Mesenchymal stem cell (in vitro differentiated cells and primary cell): ENCODE results near the gene DPCD.

Source experiments
- DNase-seq: peaks from one replicate; pipeline ENCODE4 v3.0.0-alpha.2; 2013
- H2AFZ ChIP-seq: one replicate; pipeline ENCODE4 v1.6.1; 2013; ENCODE audit warnings: low read depth, mild to moderate bottlenecking, control low read depth, inconsistent platforms, low read length, moderate library complexity
- H2AK5ac ChIP-seq: 2 replicates; pipeline ENCODE4 v1.6.1; 2013; ENCODE audit warnings: low read length, moderate library complexity, mild to moderate bottlenecking, inconsistent platforms; ENCODE audit not compliant: severe bottlenecking
- H2BK120ac ChIP-seq: one replicate; pipeline ENCODE4 v1.6.1; 2013; ENCODE audit warnings: low read depth, mild to moderate bottlenecking, inconsistent platforms, low read length, moderate library complexity
- H2BK12ac ChIP-seq, 2 experiments: one replicate each; pipeline ENCODE4 v1.6.1; 2013; ENCODE audit warnings: inconsistent platforms in 2 of 2, low read length in 2 of 2, mild to moderate bottlenecking in 2 of 2, moderate library complexity in 2 of 2, control low read depth in 1 of 2
- H2BK15ac ChIP-seq: one replicate; pipeline ENCODE4 v1.6.1; 2013; ENCODE audit warnings: mild to moderate bottlenecking, low read depth, inconsistent platforms; ENCODE audit not compliant: poor library complexity, severe bottlenecking
- H2BK5ac ChIP-seq: 2 replicates; pipeline ENCODE4 v1.6.1; 2013; ENCODE audit warnings: low read depth, mild to moderate bottlenecking, low read length, control low read depth, inconsistent platforms; ENCODE audit not compliant: poor library complexity, severe bottlenecking
- H3K14ac ChIP-seq, 2 experiments: one replicate each; pipeline ENCODE4 v1.6.1; 2013; ENCODE audit warnings: inconsistent platforms in 2 of 2, low read length in 2 of 2, control low read depth in 1 of 2, mild to moderate bottlenecking in 1 of 2, moderate library complexity in 1 of 2
- H3K18ac ChIP-seq, 2 experiments: one replicate each; pipeline ENCODE4 v1.6.1; 2013; ENCODE audit warnings: inconsistent platforms in 2 of 2, low read length in 2 of 2, control low read depth in 1 of 2, low read depth in 1 of 2, mild to moderate bottlenecking in 1 of 2
- H3K23ac ChIP-seq, 2 experiments: one replicate each; pipeline ENCODE4 v1.6.1; 2013; ENCODE audit warnings: inconsistent platforms in 2 of 2, low read length in 2 of 2, mild to moderate bottlenecking in 2 of 2, moderate library complexity in 2 of 2, control low read depth in 1 of 2
- H3K27ac ChIP-seq: 2 replicates; pipeline ENCODE4 v1.5.1; 2013; ENCODE audit warnings: mild to moderate bottlenecking, moderate library complexity, low read length, control low read depth, inconsistent platforms; ENCODE audit not compliant: poor library complexity, severe bottlenecking
- H3K27me3 ChIP-seq, 2 experiments: 2 replicates each; pipeline versions ENCODE4 v1.6.1 to v1.7.0; 2013; ENCODE audit warnings: low read length in 2 of 2, mild to moderate bottlenecking in 2 of 2, moderate library complexity in 2 of 2, control low read depth in 1 of 2, inconsistent platforms in 1 of 2; ENCODE audit not compliant: control insufficient read depth in 1 of 2, insufficient read depth in 1 of 2
- H3K36me3 ChIP-seq, 2 experiments: 2 replicates each; pipeline versions ENCODE4 v1.6.1 to v1.7.0; 2013; ENCODE audit warnings: low read length in 2 of 2, control low read depth in 1 of 2, inconsistent platforms in 1 of 2, low read depth in 1 of 2, mild to moderate bottlenecking in 1 of 2; ENCODE audit not compliant: insufficient read depth in 2 of 2, control insufficient read depth in 1 of 2
- H3K4ac ChIP-seq, 2 experiments: one replicate each; pipeline ENCODE4 v1.6.1; 2013; ENCODE audit warnings: inconsistent platforms in 2 of 2, low read length in 2 of 2, mild to moderate bottlenecking in 2 of 2, moderate library complexity in 2 of 2, control low read depth in 1 of 2, low read depth in 1 of 2
- H3K4me1 ChIP-seq: 2 replicates; pipeline ENCODE4 v1.6.1; 2013; ENCODE audit warnings: low read depth, low read length, control low read depth; ENCODE audit not compliant: control insufficient read depth, insufficient read depth
- H3K4me2 ChIP-seq: 2 replicates; pipeline ENCODE4 v1.6.1; 2013; ENCODE audit warnings: low read length, mild to moderate bottlenecking, inconsistent platforms; ENCODE audit not compliant: poor library complexity, severe bottlenecking
- H3K4me3 ChIP-seq, 2 experiments: 2 replicates each; pipeline versions ENCODE4 v1.5.1 to v1.7.0; 2013; ENCODE audit warnings: low read length in 2 of 2, mild to moderate bottlenecking in 2 of 2, control low read depth in 1 of 2, low read depth in 1 of 2; ENCODE audit not compliant: insufficient read depth in 1 of 2
- H3K79me1 ChIP-seq: replicated peaks from 2 replicates; pipeline ENCODE4 v1.6.1; 2013; ENCODE audit warnings: mild to moderate bottlenecking, control low read depth, low read length, inconsistent platforms; ENCODE audit not compliant: poor library complexity, severe bottlenecking
- H3K9ac ChIP-seq: 2 replicates; pipeline ENCODE4 v1.7.0; 2013; ENCODE audit warnings: mild to moderate bottlenecking, low read length, moderate library complexity
- H3K9me3 ChIP-seq: 2 replicates; pipeline ENCODE4 v1.7.0; 2013; ENCODE audit warnings: mild to moderate bottlenecking, low read length; ENCODE audit not compliant: control insufficient read depth
- H4K8ac ChIP-seq: one replicate; pipeline ENCODE4 v1.6.1; 2013; ENCODE audit warnings: inconsistent platforms, mild to moderate bottlenecking, low read length, moderate library complexity
- H4K91ac ChIP-seq: one replicate; pipeline ENCODE4 v1.6.1; 2013; ENCODE audit warnings: mild to moderate bottlenecking, low read length, inconsistent platforms
- WGBS: methylation state at CpG from one replicate; pipeline ENCODE4 v1.1.7; 2013; ENCODE audit warnings: mixed read lengths; 5-methylcytosine and 5-hydroxymethylcytosine counted together

The DPCD gene

DNA sequence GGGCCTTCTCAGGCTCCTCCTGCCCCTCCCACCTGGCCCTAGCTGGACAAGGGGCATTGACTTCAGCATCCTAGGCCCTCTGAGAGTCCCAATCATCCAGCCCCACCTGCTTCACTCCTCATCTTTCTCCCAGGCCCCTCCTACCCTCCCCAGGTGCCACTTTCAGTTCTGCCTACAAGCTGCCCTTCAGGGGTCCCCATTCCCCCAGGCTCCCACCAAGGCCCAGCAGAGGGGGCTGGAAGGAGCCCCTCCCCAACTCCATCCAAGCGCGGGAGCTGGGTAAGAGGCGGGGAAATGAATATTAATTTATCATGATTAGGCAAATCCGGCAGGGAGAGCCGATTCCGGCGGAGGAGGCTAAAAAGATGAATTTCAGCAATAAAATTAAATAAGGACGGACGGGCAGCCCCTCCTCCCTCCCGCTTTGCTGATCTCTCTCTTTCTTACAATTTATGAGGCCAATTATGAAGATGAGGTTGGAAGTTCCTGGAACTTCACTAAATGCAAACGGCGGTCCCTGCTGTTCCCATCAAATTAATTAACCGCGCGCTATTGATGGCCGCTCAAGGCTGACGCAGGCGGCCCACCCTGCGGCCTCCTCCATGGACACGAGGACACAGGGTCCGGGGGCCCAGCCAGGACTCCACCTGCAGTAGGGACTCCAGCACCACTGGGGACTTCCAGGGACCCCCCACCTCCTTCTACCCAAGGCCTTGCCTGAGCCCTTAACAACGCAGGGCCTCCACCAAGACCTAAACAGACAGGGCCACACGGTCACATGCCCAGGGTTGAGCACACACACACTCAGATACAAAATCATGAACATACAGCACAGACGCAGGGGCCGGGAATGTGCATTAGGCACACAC is 14.0 kb upstream of the DPCD start:
- H2AFZ ChIP-seq = no peak overlapping the region

DNA sequence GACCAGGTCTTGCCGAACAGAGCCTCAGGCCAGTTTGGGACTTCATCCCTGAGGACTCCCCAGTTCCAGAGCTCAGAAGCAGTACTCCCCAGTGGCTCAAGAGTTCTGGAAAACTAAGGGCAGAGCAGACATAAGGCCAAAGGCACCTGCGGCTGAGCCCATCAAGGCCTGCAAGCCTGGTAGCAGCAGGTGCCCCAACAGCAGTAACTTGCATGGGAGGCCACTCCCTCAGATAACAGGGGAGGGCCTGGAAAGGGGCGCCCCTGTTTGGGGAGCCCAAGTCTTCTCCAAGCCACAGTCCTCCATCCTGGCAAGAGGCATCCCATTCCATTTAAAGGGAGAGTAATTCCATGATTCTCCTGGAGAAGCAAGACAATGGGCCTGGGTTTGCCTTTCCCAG is 13.0 kb upstream of the DPCD start:
- Histone ChIP-seq H3K9ac (no peak overlapping the region), H3K27ac (no peak overlapping the region), H2BK120ac (no peak overlapping the region), H3K4me2 (no peak overlapping the region), H3K36me3 (peaks cover 22 to 34% of the 10 kb centered on the region in 2 experiments), H2AK5ac (no peak overlapping the region), H3K14ac (no peak overlapping the region), H4K91ac (no peak overlapping the region), H2BK15ac (no peak overlapping the region), H2BK12ac (no peak overlapping the region), H3K9me3 (peaks cover 6% of the 10 kb centered on the region), H2BK5ac (no peak overlapping the region), H3K4me3 (no peak overlapping the region), H3K18ac (no peak overlapping the region), H3K79me1 (no peaks in the 10 kb centered on the region), H3K23ac (no peak overlapping the region), H3K4ac (no peak overlapping the region), H4K8ac (no peak overlapping the region), H3K4me1 (peaks cover 10% of the 10 kb centered on the region), H2AFZ (no peak overlapping the region), H3K27me3 (peaks cover 3 to 9% of the 10 kb centered on the region in 2 experiments)
- 92% methylated on average over 3 of the region's 3 CpGs for WGBS
- no peak for DNase-seq

More for the DNA sequence above, 14.0 kb upstream of the DPCD start:
- no peak overlapping the region for H3K4me3 ChIP-seq
- H4K91ac ChIP-seq = no peak overlapping the region
- H3K18ac ChIP-seq = no peak overlapping the region
- H2BK5ac ChIP-seq = no peak overlapping the region
- H2BK12ac ChIP-seq = no peak overlapping the region
- H3K9me3 ChIP-seq = peaks cover 6% of the 10 kb centered on the region
- no peak overlapping the region for H3K4ac ChIP-seq
- H3K23ac ChIP-seq = no peak overlapping the region
- 97% methylated on average over 25 of the region's 25 CpGs for WGBS
- H3K27me3 ChIP-seq = peaks cover 12 to 18% of the 10 kb centered on the region in 2 experiments
- H4K8ac ChIP-seq = no peak overlapping the region
- no peak overlapping the region for H2AK5ac ChIP-seq
- no peaks in the 10 kb centered on the region for H3K79me1 ChIP-seq
- no peak overlapping the region for H3K9ac ChIP-seq
- no peak overlapping the region for H3K14ac ChIP-seq
- peaks cover 12 to 25% of the 10 kb centered on the region in 2 experiments for H3K36me3 ChIP-seq
- no peak for DNase-seq
- no peak overlapping the region for H2BK120ac ChIP-seq
- H3K27ac ChIP-seq = no peak overlapping the region
- no peak overlapping the region for H2BK15ac ChIP-seq
- H3K4me2 ChIP-seq = no peak overlapping the region
- peaks cover 17% of the 10 kb centered on the region for H3K4me1 ChIP-seq

DNA sequence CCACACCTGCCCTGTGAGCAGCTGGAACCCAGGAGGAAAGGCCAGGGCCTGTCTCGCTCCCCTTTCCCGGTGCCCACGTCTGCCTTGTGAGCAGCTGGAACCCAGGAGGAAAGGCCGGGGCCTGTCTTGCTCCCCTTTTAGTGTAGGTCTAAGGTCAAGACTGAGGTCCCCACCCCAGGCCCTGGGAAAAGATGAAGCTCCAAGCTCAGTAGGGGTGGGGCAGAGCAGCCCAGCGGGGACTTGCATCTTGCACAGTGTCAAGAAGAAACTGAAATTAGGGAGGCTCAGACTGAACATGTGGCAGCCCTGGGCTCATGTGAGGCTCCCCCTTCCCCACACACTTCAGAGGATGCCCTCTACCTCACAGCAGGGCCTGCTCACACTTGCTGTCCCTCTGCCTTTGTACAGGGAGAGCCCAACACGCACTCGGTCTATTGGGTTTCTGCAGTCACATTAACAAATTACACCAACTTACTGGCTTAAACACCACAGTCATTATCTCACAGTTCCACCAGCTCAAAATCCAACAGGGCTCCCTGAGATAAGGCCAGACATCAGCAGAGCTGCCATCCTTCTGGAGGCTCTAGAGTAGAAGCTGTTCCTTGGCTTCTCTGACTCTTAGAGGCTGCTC is 12.4 kb upstream of the DPCD start:
- Histone ChIP-seq H3K9ac (no peak overlapping the region), H2AFZ (no peak overlapping the region), H3K4me1 (peaks cover 5% of the 10 kb centered on the region), H4K8ac (no peak overlapping the region), H2BK15ac (no peak overlapping the region), H3K27ac (no peak overlapping the region), H2AK5ac (no peak overlapping the region), H2BK12ac (no peak overlapping the region), H3K4me2 (no peak overlapping the region), H3K36me3 (peaks cover 28 to 41% of the 10 kb centered on the region in 2 experiments), H3K18ac (no peak overlapping the region), H2BK5ac (no peak overlapping the region), H2BK120ac (no peak overlapping the region), H3K79me1 (no peaks in the 10 kb centered on the region), H3K4ac (no peak overlapping the region), H3K27me3 (peaks cover 3 to 9% of the 10 kb centered on the region in 2 experiments), H4K91ac (no peak overlapping the region), H3K14ac (no peak overlapping the region), H3K4me3 (no peak overlapping the region), H3K23ac (no peak overlapping the region), H3K9me3 (peaks cover 6% of the 10 kb centered on the region)
- 95% methylated on average over 7 of the region's 7 CpGs for WGBS
- DNase-seq = no peak

DNA sequence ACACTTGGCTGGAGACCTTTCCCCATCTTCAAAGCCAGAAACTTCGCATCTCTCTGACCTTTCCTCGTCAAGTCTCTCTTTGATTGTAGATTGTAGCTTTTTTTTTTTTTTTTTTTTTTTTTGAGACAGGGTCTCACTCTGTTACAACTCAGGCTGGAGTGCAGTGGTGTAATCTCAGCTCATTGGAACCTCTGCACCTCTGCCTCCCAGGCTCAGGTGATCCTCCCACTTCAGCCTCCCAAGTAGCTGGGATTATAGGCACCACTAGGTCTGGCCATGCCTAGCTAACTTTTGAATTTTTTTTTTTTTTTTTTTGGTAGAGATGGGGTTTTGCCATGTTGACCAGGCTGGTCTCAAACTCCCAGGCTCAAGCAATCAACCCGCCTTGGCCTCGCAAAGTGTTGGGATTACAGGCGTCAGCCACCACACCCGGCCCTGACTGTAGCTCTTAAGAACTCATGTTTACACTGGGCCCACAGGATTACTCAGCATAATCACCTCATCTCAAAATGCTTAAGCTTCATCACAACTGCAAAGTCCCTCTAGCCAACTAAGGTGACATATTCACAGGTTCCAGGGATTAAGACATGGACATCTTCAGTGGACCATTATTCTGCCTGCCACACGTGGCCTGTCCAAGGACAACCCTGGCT is 11.8 kb upstream of the DPCD start:
- H2BK15ac ChIP-seq = no peak overlapping the region
- peaks cover 6% of the 10 kb centered on the region for H3K9me3 ChIP-seq
- peaks cover 34 to 47% of the 10 kb centered on the region in 2 experiments for H3K36me3 ChIP-seq
- H2BK5ac ChIP-seq = no peak overlapping the region
- peak; percentile 33 for DNase-seq
- peak overlapping the region in 1 of 2 experiments; percentile 34 for H2BK12ac ChIP-seq
- H3K23ac ChIP-seq = no peak overlapping the region
- no peak overlapping the region for H3K18ac ChIP-seq
- H2AFZ ChIP-seq = no peak overlapping the region
- H3K79me1 ChIP-seq = no peaks in the 10 kb centered on the region
- no peak overlapping the region for H2AK5ac ChIP-seq
- H3K14ac ChIP-seq = peak overlapping the region in 1 of 2 experiments; percentile 11
- no peak overlapping the region for H3K27ac ChIP-seq
- H3K9ac ChIP-seq = no peak overlapping the region
- no peak overlapping the region for H4K91ac ChIP-seq
- no peak overlapping the region for H4K8ac ChIP-seq
- no peak overlapping the region for H2BK120ac ChIP-seq
- no peak overlapping the region for H3K4ac ChIP-seq
- peaks cover 0 to 3% of the 10 kb centered on the region in 2 experiments for H3K27me3 ChIP-seq
- no peak overlapping the region for H3K4me3 ChIP-seq
- WGBS = 80% methylated on average over 5 of the region's 7 CpGs
- no peak overlapping the region for H3K4me2 ChIP-seq
- H3K4me1 ChIP-seq = no peaks in the 10 kb centered on the region
